UCSD-AML1 (cell line): ENCODE measurements around the gene CDC42EP4.
"Not testable (repeated sequence)": the region's sequence is repeated elsewhere in the genome, so short reads cannot be mapped to it uniquely, and the experiment has no call there.

Source experiments
- DNase-seq: peaks from one replicate; lab custom pipeline; 2025; ENCODE audit not compliant: unreplicated experiment; lab: John Stamatoyannopoulos, UW

The CDC42EP4 gene

DNA sequence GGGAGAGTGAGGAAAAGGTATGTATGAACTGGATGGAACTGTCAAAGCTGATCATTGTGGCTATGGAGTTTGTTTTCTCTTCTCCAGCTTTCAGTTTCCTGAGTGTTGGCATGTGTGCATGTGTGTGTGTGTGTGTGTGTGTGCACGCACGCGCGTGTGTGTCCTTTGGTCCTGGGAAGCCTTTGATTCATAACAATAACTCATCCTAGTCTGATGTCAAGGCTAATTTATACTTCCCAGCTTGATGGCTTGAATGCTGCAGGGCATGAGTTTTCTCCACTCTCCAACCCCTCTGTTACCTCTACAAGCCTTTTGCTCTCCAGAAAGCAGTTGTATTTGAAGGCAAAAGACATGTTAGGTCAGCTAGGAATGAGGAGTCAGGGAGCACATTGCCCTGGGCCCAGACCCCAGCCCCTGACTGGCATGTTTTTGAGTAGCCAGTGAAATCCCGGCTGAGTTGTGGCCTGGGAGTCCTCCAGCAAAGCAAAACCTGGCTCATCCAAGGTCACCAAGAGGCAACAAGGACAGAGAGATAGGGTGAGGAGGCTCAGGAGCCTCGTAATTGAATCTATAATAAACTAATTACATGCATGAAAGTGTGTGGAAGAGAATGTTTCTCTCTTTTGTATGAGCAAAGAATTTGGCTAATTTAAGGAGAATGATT, 8.9 kb upstream of the CDC42EP4 start:
- no peak for DNase-seq

DNA sequence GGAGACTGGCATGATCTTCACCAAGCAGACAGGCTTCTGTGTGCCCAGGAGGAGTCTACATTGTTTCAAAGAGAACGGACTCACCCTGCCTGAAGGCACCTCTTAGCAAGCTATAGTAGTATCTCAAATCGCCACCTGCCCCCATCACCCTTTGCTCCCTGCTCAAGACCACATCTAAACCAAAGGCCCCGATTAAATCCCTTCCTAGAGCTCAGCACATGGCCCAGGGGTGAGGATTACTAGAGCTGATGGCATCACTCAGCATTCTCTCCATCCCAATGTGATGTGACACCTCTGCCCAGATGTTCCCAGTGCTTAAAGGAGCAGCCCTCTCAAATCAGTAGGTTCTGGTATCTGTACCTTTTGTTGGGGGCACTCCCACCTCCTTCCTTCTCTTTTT, 8.0 kb upstream of the CDC42EP4 start:
- DNase-seq = no peak

DNA sequence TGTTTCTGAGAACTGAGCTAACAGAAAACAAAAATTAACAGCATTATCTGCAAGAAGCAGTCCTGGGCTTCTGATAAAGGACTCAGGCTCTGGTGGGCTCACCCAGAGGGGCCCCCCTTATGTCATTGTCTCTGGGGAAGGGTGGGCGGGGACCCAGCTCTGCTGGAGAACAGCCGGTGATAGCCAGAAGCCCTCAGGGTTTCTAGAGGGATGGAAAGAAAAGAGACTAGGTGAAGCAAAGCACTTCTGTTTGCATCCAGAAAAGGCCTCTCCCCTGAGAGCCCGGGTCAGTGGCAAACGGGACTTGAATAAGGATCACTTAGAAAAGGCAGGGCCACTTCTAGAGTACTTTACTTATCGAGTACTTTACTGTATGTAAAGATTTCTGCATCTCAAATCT, 7.0 kb upstream of the CDC42EP4 start:
- no peak for DNase-seq

DNA sequence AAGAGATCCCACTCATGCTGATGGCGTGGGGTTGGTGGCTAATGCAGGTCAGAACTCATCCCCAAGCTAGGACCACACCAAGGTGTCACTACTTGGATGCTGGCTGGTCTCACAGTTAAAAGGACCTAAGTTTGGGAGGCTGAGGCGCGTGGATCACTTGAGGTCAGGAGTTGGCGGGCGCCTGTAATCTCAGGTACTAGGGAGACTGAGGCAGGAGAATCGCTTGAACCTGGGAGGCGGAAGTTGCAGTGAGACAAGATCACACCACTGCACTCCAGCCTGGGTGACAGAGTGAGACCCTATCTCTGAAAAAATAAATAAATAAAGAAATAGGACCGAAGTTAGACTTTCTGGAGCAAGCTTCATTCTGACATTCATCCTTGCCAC, 6.6 kb upstream of the CDC42EP4 start:
- DNase-seq = no peak

DNA sequence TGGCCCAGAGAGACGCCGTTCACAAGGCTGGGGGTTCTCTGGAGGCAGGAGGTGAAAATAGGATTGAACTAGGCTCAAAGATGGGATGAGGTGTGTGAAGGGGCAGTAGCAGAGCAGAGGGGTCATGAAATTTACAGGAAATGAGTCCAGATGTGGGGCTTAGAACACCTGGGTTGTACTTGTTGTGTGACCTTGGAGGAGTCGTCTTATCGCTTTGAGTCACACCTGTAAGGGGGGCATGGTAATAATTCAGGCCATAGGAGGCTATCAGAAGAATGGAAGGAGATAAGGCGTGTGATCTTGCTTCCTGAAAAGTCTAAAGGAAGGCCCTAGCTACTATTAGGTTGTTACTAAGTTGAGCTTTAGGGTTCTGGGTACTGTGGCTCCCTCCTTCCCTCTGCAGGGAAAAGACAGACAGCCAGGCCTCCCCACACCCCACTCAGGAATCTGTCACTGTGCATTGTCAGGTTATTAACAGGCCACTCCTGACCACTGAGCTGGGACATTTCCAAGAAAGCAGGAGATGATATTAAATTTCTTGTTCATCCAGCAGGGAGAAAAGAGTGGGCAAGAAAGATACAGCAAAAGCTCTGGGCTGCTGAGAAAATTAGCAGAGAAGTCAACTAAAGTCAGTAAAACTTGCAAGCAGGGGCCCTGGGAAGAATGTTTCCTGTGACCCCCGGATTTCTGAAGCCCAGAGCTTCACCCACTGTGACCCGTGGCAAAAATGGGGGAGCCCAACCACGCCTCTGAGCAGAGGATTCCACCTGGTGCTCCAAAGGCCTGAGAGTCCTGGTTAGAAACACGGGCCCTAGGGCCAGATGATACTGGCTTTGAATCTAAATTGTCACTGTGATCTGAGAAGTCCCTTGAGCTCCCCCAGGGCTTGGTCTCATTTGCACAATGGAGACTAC, 6.0 kb upstream of the CDC42EP4 start:
- DNase-seq = no peak

DNA sequence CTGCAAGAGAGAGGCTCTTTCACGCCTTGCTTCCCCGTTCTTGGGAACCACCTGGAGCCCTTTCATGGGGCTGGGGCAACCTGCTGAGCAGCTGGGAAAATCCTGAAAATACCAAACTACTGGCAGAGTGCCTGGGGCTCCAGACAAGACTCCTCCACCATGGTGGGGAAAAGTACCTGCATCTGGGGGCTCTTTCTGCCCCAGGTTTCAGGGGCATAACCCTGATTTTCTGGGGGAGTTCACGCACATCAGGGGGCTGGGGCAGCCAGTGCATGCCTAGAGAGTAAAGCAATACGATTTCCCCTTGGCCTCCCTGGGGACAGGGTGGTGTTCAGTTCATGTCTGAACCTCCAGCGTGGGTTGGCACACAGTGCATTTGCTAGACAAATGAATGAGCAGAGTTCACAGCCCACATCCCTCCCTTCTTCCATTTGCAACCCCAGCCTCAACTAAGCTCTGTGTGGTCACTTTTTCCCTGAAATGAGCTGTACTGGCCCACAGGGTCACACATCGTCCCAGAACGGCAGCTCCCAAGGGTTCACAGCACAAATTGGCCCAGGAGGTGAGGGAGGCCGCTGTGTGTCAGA, 5.2 kb upstream of the CDC42EP4 start:
- DNase-seq = no peak

DNA sequence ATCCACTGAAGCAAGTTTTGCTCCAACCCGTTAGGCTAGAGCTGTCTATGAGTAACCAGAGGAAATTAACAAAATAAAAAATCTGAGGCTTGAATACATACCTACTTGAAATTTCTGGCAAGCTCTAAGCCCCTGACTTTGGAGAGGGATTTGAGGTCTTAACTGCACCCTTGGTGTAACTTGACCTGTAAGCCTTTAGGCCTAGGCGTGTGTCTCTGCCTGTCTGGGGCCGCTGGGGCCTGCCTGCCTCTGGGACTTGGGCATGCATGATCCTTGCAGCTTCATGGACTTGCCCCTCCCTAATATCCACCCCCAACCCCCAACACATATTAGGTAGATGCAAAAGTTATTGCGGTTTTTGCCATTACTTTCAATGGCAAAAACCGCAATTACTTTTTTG, 3.7 kb upstream of the CDC42EP4 start:
- no peak for DNase-seq

DNA sequence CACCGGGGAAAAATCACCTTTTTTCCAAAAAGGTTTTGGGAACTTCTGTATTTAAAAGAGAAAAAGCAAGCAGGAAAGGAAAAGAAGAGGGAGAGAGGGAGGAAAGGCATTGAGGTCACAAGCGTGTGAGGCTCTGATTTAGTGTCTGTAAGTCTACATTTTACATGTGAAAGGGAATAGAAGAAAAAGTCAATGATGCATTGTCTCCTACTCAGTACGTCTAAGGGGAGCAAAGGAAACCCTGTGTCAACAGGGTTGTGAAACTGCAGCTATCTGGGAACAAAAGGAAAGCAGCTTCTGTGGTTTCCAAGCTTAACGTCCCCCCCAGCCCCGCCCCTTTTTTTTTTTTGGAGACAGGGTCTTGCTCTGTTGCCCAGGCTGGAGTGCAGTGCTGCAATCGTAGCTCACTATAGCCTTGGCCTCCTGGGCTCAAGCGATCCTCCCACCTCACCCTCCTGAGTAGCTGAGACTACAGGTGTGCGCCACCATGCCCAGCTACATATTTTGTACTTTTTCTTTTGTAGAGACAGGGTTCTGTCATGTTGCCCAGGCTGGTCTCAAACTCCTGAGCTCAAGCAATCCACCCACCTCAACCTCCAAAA, 1.8 kb upstream of the CDC42EP4 start:
- no peak for DNase-seq

DNA sequence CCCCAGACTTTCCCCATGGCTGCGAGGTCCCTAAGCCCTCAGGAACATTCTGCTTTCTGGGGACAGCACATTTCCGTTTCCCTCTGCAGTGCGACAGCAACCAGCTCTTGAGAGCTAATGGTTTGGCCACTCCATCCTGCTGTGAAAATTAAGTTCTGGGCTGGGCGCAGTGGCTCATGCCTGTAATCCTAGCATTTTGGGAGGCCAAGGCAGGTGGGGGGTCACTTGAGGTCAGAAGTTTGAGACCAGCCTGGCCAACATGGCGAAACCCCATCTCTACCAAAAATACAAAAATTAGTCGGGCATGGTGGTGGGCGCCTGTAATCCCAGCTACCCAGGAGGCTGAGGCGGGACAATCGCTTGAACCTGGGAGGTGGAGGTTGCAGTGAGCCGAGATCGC, 1.1 kb upstream of the CDC42EP4 start:
- not testable (repeated sequence) for DNase-seq

DNA sequence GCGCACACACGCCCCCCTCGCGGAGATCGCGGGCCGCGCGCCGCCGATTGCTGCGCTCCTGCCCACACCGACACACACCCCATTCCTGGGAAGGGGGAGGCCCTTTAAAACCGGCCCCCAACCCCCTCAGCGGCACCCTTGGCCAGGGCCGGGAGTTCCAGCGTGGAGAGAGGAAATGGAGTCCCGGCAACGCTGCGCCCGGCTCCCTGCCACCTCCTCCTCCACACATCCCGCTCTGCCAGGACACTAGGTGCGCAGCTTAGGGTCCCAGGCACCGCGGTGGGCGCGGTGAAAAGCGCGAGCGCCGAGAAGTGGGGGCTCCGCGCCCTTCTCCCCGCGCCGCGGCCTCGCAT, 397 bp downstream of the CDC42EP4 start:
- no peak for DNase-seq

DNA sequence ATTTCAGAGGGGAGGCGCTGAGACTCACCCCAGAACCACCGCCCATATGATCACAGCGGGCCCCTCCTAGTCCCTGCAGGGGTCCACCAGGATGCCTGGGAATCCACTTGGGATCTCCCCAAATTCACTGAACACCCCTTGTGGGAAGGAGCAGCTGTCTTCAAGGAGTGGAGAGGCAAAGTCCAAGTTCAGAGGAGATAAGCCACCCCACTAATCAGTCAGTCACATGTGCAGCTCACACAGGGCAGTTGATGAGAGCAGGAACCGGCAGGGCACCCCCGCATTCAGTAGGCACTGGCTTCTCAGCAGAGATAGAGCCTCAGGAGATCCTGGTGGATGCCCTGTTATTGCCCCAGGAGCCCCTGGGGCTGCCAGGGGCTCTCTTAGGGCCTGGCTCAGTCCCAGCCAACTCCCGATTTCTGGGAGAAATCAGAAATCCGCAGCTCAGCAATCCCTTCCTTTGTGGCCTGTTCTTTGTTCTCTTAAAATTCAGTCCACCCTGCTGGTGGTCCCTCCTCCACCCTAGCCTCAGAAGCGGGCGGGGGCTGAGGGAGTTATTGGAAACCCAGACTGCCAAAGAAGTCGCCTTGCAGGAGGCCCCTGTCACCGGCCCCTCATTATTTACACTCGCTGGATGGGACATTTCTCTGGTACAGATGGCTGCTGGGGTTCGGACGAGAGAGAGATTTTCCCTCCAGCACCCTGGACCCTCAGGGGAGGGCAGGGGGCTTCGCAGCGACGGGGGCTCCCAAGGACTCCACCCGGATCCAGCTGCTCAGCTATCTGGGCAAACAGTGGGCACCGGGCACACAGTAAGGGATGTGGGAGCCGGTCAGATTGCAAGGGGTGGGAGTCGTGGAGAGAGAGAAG, 1.8 kb downstream of the CDC42EP4 start:
- peak; percentile 26 for DNase-seq

DNA sequence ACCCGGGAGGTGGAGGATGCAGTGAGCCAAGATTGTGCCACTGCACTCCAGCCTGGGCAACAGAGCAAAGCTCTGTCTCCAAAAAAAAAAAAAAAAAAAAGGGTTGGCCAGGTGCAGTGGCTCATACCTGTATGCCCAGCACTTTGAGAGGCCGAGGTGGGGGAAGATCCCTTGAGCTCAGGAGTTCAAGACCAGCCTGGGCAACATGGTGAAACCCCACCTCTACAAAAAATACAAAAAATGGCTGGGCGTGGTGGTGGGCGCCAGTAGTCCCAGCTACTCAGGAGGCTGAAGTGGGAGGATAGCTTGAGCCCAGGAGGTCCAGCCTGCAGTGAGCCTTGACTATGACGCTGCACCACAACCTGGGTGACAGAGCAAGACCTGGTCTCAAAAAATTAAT, 2.8 kb downstream of the CDC42EP4 start:
- DNase-seq = not testable (repeated sequence)

DNA sequence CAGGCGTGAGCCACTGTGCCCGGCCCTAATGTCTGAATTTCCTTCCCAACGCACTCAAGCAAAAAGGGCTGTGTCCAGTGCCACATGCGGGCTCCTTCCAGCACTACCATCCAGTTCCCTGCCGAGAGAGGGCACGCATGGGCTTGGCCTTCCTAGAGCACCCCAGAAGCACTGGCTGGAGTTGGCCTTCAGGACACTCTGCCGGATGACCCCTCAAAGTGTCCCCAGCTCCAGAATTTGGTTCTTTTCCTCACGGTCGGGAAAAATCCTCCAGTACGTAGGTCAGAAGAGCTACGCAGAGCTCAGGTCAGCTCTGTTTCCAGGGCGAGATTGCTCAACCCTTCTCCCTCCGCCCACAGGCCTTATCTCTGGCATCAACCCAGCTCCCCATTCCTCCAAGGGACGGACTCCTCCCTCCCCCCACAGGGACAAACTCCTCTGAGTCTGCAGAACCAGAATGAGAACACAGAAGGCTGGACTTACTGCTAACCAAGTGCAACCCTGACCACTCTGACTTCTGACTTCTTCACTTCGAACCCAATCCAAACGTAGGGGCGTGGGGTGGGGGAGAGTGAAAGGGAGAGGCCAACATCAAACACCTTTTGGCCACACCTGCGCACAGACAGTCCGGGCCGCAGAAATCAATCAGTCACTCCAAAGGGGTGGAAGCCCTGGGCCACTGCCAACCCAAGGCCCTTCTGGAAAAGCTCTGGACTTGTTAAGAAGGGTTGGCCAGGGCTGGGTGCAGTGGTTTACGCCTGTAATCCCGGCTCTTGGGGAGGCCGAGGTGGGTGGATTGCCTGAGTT, 3.6 kb downstream of the CDC42EP4 start:
- DNase-seq = no peak

DNA sequence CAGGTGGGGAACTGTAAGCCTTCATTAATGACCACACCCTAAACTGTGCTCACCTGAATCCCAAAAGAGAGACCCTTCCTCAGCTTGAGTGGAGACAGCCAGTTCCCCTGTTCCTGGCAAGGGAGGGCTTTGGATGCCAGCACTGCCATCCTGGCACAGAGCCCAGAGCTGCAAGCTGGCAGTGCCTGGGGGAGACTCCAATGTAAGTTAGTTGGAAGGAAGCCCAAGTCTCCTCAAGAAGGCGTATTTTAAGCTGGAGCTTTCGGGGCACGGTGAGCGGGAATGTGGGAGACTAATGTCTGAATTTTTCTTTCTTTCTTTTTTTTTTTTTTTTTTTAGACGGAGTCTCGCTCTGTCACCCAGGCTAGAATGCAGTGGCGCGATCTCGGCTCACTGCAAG, 4.7 kb downstream of the CDC42EP4 start:
- DNase-seq = no peak

DNA sequence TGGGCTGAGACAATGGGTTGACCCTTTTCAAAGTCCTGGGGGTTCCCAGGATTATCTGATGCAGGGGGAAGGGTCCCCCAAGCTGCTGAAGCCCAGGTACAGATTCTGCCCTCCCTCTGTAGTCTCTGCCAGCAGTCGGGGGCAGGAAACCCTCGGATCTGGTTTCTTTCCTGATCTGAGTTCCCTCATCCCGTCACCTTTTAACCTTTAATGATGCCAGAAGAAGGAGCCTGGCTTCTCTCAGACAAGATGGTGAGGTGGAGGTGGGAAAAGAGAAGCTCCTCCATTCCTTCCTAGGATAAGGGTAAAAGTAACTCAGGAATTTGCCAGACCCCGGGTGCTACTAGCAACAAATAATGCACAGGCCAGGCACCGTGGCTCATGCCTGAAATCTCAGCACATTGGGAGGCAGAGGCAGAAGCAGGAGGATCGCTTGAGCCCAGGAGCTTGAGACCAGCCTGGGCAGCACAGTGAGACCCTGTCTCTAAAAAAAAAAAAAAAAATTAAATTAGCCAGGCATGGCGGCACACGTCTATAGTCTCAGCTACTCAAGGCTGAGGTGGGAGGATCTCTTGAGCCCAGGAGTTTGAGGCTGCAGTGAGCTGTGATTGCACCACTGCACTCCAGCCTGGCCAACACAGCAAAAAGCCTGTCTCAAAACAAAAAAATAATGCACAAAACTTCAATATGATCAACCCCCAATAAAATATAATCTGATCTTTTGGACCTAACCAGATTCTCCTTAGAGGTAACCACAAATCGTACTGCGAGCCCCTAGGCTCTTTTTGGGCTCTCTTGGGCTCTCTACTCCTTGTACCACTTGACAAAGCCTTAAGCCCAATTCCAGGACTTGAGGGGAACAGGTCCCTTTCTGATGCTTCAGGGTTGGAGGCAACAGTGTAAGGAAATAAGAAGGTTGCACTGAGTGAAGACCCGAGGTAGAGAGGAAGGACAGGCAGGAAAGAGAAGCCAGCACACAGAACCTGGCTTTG, 5.7 kb downstream of the CDC42EP4 start:
- no peak for DNase-seq

DNA sequence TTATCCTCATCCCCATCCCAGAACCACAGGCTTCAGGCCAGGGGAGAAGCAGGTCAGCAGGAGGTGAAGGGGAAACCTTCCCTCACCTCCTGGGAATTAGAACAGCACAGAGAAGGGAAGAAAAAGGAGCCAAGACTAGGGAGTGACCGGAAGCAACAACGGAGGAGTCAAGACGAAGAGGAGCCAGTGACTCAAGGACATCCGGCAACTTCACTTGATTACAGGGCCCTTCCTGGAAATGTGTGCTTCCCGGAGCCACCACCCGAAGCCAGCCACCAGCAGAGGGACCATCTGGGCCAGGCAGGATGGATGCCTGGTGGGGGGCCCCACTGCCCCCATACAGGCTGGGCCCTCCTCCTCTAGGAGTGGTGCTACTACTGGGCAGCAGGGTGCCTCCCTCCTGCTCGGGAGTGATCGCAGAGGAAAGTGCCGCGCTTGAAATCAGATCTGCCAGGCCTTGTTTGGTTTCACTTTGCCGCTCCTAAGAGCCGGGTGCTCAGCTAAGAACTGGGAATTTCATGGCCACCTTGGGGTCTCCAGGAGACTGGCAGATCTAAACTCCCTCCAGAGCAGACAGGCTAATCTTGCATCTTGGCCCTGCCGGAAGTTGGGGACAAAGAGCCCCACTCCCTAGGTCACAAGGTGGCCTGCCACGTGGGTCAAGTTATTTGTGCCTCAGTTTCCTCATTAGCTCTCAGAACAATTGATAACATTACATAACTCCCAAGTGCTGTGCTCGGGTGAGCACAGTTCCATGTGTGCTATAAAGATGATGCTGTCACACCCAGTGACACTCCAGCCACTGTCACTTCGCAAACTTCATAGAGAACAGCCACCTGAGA, 6.6 kb downstream of the CDC42EP4 start:
- peak; percentile 68 for DNase-seq

DNA sequence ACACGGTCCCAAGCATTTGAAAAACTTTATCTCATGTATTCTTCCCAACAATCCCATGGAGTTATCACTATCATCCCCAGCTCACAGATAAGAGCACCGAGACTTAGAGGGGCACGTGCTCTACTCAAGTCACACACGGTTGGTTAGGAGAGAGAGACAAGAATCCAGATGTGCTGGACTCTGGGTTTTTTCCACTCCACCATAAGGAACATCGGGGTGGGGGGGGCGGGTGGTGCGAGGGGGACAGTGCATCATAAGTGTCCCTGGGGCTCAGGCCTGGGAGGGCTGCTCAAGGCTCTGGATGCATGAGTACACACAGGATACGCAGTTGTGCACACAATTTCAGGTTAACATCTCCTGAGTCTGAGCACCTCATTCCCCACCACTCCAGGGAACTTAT, 7.4 kb downstream of the CDC42EP4 start:
- no peak for DNase-seq

DNA sequence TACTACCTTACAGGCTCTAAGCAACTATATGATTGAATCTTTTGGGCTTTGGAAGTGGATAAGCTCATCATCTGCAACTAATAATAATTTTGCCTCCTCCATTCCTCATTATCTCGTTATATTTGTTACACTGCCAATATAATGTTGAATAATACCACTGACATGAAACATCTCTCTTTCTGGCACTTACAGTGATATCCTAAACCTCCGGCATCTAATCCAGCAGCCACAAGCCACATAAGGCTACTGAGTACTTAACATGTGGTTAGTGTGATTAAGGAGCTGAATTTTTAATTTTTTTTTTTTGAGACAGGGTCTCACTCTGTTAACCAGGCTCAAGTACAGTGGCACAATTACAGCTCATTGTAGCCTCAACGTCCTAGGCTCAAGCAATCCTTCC, 9.6 kb downstream of the CDC42EP4 start:
- no peak for DNase-seq
